Sigmoid colon (tissue), 7 donors: Measurements from ENCODE around the gene FBN3. TPM values are rescaled to one million over a fixed set of nuclear protein-coding genes. Genes with fewer than 3 reads are reported as not detected.

Experiments
- DNase-seq: peaks from one replicate; pipeline ENCODE4 v3.0.0-alpha.2; 2019
- H3K27ac ChIP-seq, 4 donors: fragments of 200-600 bp; sonication (generic); one replicate each; pipeline ENCODE4 v1.5.1; 2016 to 2019; ENCODE audit warnings: mild to moderate bottlenecking in 1 of 4
- H3K27me3 ChIP-seq, 3 donors: fragments of 200-600 bp; sonication (generic); one replicate each; pipeline ENCODE4 v1.5.1; 2019; ENCODE audit warnings: mild to moderate bottlenecking in 1 of 3
- H3K36me3 ChIP-seq, 4 donors: fragments of 200-600 bp; sonication (generic); one replicate each; pipeline ENCODE4 v1.5.1; 2016 to 2019
- H3K4me1 ChIP-seq, 4 donors: fragments of 200-600 bp; sonication (generic); one replicate each; pipeline ENCODE4 v1.5.1; 2017 to 2019
- H3K4me3 ChIP-seq, 4 donors: fragments of 200-600 bp; sonication (generic); one replicate each; pipeline ENCODE4 v1.5.1; 2017 to 2019; ENCODE audit warnings: mild to moderate bottlenecking in 2 of 4, moderate library complexity in 1 of 4
- H3K9me3 ChIP-seq, 4 donors: fragments of 200-600 bp in 3 of 4; sonication (generic) in 3 of 4; one replicate each; pipeline versions ENCODE4 v1.5.1 to v1.6.1; 2013 to 2019
- EP300 ChIP-seq, 4 donors: sonication (generic); formaldehyde crosslinking; IDR thresholded peaks; one replicate each; pipeline ENCODE4 v1.6.1; 2017; ENCODE audit warnings: antibody characterized with exemption in 4 of 4
- POLR2A ChIP-seq, 2 donors: fragments of 450-650 bp; IDR thresholded peaks; one replicate each; pipeline ENCODE4 v1.6.1; 2016; ENCODE audit warnings: antibody characterized with exemption in 2 of 2, mild to moderate bottlenecking in 2 of 2, moderate library complexity in 2 of 2
- POLR2AphosphoS5 ChIP-seq, 4 donors: sonication (generic); formaldehyde crosslinking; IDR thresholded peaks; one replicate each; pipeline ENCODE4 v1.6.1; 2017; ENCODE audit warnings: antibody characterized with exemption in 4 of 4
- WGBS, 2 donors: extraction: QIAGEN DNeasy Blood & Tissue Kit; methylation state at CpG; one replicate each; pipeline ENCODE4 v1.1.7; 2013; 5-methylcytosine and 5-hydroxymethylcytosine counted together
- intact Hi-C: fragments of 100-400 bp; cut with DNase I; formaldehyde crosslinking; loops from one replicate; pipeline ENCODE4 v1.15.1; 2023
- polyA plus RNA-seq, 3 donors: library from polyadenylated mRNA; stranded (reverse); fragments of 200-250 nt; gene quantifications; one replicate each; pipeline ENCODE4 v1.2.3, GENCODE V29; 2013
- total RNA-seq, 4 donors: library from RNA; depleted of rRNA; stranded (reverse); fragments of >200 nt; gene quantifications; one replicate each; pipeline ENCODE4 v1.1.0, GENCODE V29; 2016
- TF ChIP-seq, protein P1 (sequence below), 4 experiments: fragments of 450-650 bp in 3 of 4; fragments of 200-600 bp in 1 of 4; IDR thresholded peaks; one replicate each; pipeline ENCODE4 v1.5.1; 2016 to 2019; ENCODE audit warnings: antibody characterized with exemption in 4 of 4, mild to moderate bottlenecking in 3 of 4, moderate library complexity in 2 of 4
- donor health status: healthy with polysubstance abuse.
- donor health status: Bipolar disorder and iron deficiency.
- donor health status: healthy.

Gene FBN3
- total and polyA plus RNA-seq, 7 donors, result 0.06 TPM; not detected in 6

DNA sequence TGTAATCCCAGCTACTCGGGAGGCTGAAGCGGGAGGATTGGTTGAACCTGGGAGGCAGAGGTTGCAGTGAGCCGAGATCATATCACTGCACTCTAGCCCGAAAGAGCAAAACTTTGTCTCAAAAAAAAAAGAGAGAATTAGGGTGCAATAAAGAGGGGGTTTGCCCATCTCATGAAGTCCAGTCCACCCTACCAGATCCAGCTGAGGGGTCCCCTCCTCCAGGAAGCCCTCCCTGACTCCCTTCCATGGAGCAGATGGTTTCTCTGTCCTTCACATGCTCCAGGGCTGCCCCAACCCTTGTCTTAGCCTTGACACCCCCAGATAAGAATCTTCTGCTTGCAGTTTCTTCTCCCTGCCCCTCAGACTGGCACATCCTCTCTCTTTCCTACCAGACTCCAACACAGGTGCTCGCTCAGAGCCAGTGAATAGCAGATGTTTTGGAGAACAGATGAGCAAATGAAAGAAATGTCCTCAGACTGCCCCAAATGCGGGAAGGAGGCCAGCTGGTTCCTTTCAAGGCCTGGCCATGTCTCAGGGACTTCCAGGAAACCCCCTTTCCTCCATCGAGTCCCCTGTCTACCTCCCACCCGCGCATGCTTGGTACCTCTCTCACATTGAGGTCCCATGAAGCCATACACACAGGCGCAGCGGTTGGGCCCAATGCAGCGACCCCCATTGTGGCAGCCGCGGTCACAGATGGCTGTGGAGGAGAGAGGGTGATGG is 5.0 kb downstream of the FBN3 start:
- peaks cover 15 to 56% (median 33%) of the 10 kb centered on the region in 3 donors for H3K27me3 ChIP-seq

DNA sequence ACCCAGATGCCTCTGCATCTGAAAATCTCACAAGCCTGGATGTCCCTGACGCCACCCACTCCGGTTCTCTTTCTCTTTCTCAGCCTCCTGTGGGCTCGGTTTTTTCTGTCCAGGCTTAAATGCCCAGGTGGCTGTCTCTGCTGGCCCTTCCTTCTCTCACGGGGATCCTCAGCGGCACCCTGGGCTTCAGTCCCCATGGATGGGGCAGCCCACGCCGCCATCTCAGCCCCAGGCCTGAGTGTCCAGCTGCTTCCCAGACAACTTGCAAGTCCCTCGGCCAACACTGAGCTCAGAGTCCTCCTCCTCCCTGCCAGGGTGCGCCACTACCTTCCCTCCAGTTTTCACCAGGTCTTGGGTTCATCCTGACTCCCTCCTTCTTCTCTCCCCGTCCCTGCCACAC is 6.4 kb downstream of the FBN3 start:
- Histone ChIP-seq H3K4me3 (no peak overlapping the region), H3K27me3 (peaks cover 5 to 42% (median 20%) of the 10 kb centered on the region in 3 donors), H3K4me1 (no peaks in the 10 kb centered on the region), H3K27ac (no peak overlapping the region), H3K36me3 (no peaks in the 10 kb centered on the region), H3K9me3 (no peaks in the 10 kb centered on the region)
- TF ChIP-seq, protein P1, sequence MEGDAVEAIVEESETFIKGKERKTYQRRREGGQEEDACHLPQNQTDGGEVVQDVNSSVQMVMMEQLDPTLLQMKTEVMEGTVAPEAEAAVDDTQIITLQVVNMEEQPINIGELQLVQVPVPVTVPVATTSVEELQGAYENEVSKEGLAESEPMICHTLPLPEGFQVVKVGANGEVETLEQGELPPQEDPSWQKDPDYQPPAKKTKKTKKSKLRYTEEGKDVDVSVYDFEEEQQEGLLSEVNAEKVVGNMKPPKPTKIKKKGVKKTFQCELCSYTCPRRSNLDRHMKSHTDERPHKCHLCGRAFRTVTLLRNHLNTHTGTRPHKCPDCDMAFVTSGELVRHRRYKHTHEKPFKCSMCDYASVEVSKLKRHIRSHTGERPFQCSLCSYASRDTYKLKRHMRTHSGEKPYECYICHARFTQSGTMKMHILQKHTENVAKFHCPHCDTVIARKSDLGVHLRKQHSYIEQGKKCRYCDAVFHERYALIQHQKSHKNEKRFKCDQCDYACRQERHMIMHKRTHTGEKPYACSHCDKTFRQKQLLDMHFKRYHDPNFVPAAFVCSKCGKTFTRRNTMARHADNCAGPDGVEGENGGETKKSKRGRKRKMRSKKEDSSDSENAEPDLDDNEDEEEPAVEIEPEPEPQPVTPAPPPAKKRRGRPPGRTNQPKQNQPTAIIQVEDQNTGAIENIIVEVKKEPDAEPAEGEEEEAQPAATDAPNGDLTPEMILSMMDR (IDR thresholded peaks at IDR 0.05), result no peak
- TF ChIP-seq EP300 (IDR thresholded peaks at IDR 0.05) (no peak), POLR2AphosphoS5 (IDR thresholded peaks at IDR 0.05) (no peak), POLR2A (IDR thresholded peaks at IDR 0.05) (no peak)
- WGBS, 2 donors, result 65 to 77% methylated on average over 10 of the region's 10 CpGs
- no peak for DNase-seq
- intact Hi-C loops, result no loop called here

More for the DNA sequence above, 5.0 kb downstream of the FBN3 start:
- intact Hi-C loops, result no loop called here
- H3K4me1 ChIP-seq, result peaks cover 0 to 11% (median 9%) of the 10 kb centered on the region in 4 donors
- H3K27ac ChIP-seq, result no peak overlapping the region
- 80 to 86% methylated on average over 14 of the region's 14 CpGs for WGBS, 2 donors
- no peaks in the 10 kb centered on the region for H3K9me3 ChIP-seq
- DNase-seq, result no peak
- H3K36me3 ChIP-seq, result no peaks in the 10 kb centered on the region
- H3K4me3 ChIP-seq, result no peak overlapping the region
- TF ChIP-seq, protein P1 (IDR thresholded peaks at IDR 0.05), result no peak
- TF ChIP-seq POLR2A (IDR thresholded peaks at IDR 0.05) (no peak), POLR2AphosphoS5 (IDR thresholded peaks at IDR 0.05) (no peak), EP300 (IDR thresholded peaks at IDR 0.05) (no peak)

DNA sequence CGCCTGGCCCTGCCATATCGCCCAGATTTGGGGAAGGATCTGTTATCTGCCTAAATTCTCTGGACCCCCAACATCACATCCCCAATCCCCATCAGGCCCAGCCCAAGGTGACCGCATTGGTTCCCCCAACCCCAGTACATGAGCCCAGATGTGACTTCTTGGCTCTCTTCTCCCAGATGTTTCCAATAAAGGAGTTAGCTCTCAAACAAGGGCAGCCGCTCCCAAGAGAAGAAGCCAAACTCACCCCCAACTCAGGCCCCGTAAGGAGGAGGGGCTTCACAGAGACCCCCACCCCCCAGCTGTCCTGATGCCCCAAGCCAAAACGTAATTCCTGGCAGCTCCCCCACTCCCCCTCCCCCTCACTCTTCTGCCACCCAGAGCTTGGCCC is 6.9 kb downstream of the FBN3 start:
- Histone ChIP-seq H3K27me3 (peaks cover 4 to 37% (median 14%) of the 10 kb centered on the region in 3 donors), H3K36me3 (no peaks in the 10 kb centered on the region), H3K4me3 (no peak overlapping the region), H3K9me3 (no peaks in the 10 kb centered on the region), H3K27ac (no peak overlapping the region), H3K4me1 (no peaks in the 10 kb centered on the region)
- WGBS, 2 donors, result 76 to 83% methylated on average over 6 of the region's 6 CpGs
- no peak for DNase-seq
- TF ChIP-seq EP300 (IDR thresholded peaks at IDR 0.05), result no peak
- TF ChIP-seq, protein P1 (IDR thresholded peaks at IDR 0.05), result no peak
- no peak for TF ChIP-seq POLR2AphosphoS5 (IDR thresholded peaks at IDR 0.05)
- no peak for TF ChIP-seq POLR2A (IDR thresholded peaks at IDR 0.05)
- intact Hi-C loops, result no loop called here

DNA sequence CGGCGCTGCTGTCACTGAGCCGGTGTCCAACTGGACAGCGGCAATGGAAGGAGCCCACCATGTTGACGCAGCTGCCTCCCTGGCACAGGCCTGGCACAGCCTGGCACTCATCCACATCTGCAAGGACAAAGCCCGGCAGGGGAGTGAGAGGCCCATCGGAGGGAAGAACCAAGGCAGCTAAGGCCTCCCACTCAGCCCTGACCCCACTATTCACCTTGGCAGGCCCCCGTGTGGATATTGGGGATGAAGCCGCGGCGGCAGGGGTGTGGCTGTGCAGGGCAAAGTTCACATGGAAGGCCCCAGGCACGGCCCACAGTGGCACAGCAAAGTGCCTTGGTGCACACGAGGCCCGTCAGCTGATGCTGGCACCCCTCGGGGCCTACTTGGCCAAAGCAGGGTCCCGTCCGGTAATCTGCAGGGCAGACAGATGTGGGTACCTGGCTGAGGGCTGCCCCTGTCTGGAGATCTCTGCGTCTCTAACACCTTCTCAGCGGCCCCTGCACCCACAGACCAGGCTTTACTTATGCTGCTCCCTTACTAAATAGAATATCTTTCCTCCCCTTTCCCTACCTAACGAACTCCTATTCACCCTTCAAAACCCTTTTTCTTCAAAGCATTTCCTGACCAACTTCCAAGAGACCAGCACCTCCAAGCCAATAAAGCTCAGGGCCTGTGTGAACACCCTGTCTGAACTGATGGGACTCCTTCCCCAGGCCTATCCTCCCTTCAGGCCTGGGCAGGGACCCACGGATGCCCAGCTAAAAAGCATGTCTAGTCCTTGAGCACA is 7.5 kb downstream of the FBN3 start:
- WGBS, 2 donors, result 55 to 80% methylated on average over 21 of the region's 21 CpGs
- no peaks in the 10 kb centered on the region for H3K9me3 ChIP-seq
- no peak overlapping the region for H3K27ac ChIP-seq
- intact Hi-C loops, result no loop called here
- TF ChIP-seq POLR2AphosphoS5 (IDR thresholded peaks at IDR 0.05) (no peak), EP300 (IDR thresholded peaks at IDR 0.05) (no peak), POLR2A (IDR thresholded peaks at IDR 0.05) (no peak)
- TF ChIP-seq, protein P1 (IDR thresholded peaks at IDR 0.05), result no peak
- H3K4me3 ChIP-seq, result no peak overlapping the region
- no peaks in the 10 kb centered on the region for H3K36me3 ChIP-seq
- peaks cover 0 to 31% (median 8%) of the 10 kb centered on the region in 3 donors for H3K27me3 ChIP-seq
- no peaks in the 10 kb centered on the region for H3K4me1 ChIP-seq
- no peak for DNase-seq
